ENCODE data around the gene RDH12.

The RDH12 gene

GRCh38 chr14:67749341-67750084, 47.8 kb downstream of the RDH12 start:
- H3K36me3 ChIP-seq (ENCODE audit: low read depth): peaks cover 12% of the 10 kb centered on the region; the same call in 1 of the 2 replicates
- DNase-seq (ENCODE audit: low spot score) (no peak), ATAC-seq (ENCODE audit: low read depth) (no peak)
- no peaks in the 10 kb centered on the region for H3K9me3 ChIP-seq (ENCODE audit: severe bottlenecking)
- H3K4me3 ChIP-seq (ENCODE audit: severe bottlenecking): no peak overlapping the region
- H3K27ac ChIP-seq (ENCODE audit: poor library complexity, severe bottlenecking): no peak overlapping the region
- H3K27me3 ChIP-seq (ENCODE audit: insufficient read depth, poor library complexity, severe bottlenecking): no peaks in the 10 kb centered on the region
- no peaks in the 10 kb centered on the region for H3K4me1 ChIP-seq (ENCODE audit: insufficient read depth, poor library complexity, severe bottlenecking)
- TF ChIP-seq CTCF (IDR thresholded peaks at IDR 0.05; ENCODE audit: poor library complexity, severe bottlenecking): no peak

DNA sequence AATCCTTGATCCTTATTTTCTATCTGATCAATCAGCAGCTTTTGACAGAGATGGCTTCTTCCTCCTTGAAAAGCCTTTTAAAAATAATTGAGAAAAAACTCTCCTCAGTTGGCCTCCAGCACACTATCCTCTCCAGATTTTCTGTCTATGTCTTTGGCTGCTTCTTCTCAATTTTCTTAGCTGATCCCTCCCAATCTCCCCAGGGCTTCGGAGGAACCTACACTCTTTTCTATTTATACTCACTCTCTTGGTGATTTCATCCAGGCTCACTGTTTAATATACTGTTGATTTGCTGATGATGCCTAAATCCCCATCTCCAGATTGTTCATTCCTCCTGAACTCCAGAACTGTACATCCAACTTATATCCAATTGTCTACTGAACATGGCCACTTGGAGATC, 54.8 kb downstream of the RDH12 start:
- Histone ChIP-seq H3K9me3 (ENCODE audit: severe bottlenecking) (no peaks in the 10 kb centered on the region), H3K4me1 (ENCODE audit: insufficient read depth, poor library complexity, severe bottlenecking) (no peaks in the 10 kb centered on the region), H3K27me3 (ENCODE audit: insufficient read depth, poor library complexity, severe bottlenecking) (no peaks in the 10 kb centered on the region), H3K4me3 (ENCODE audit: severe bottlenecking) (no peak overlapping the region), H3K36me3 (ENCODE audit: low read depth) (peaks cover 7% of the 10 kb centered on the region; the same call in 1 of the 2 replicates), H3K27ac (ENCODE audit: poor library complexity, severe bottlenecking) (no peak overlapping the region)
- no peak for DNase-seq (ENCODE audit: low spot score)
- no peak for ATAC-seq (ENCODE audit: low read depth)
- TF ChIP-seq CTCF (IDR thresholded peaks at IDR 0.05; ENCODE audit: poor library complexity, severe bottlenecking): no peak

- TF ChIP-seq CTCF (IDR thresholded peaks at IDR 0.05; ENCODE audit: poor library complexity, severe bottlenecking): no peak
- Histone ChIP-seq H3K27me3 (ENCODE audit: insufficient read depth, poor library complexity, severe bottlenecking) (no peaks in the 10 kb centered on the region), H3K9me3 (ENCODE audit: severe bottlenecking) (no peaks in the 10 kb centered on the region), H3K4me1 (ENCODE audit: insufficient read depth, poor library complexity, severe bottlenecking) (no peaks in the 10 kb centered on the region), H3K4me3 (ENCODE audit: severe bottlenecking) (no peak overlapping the region), H3K27ac (ENCODE audit: poor library complexity, severe bottlenecking) (no peak overlapping the region), H3K36me3 (ENCODE audit: low read depth) (peaks cover 3% of the 10 kb centered on the region; the same call in 1 of the 2 replicates)
- DNase-seq (ENCODE audit: low spot score) (no peak), ATAC-seq (ENCODE audit: low read depth) (no peak)
These were observed 55.5 kb downstream of the RDH12 start for GRCh38 chr14:67757175-67757574.

DNA sequence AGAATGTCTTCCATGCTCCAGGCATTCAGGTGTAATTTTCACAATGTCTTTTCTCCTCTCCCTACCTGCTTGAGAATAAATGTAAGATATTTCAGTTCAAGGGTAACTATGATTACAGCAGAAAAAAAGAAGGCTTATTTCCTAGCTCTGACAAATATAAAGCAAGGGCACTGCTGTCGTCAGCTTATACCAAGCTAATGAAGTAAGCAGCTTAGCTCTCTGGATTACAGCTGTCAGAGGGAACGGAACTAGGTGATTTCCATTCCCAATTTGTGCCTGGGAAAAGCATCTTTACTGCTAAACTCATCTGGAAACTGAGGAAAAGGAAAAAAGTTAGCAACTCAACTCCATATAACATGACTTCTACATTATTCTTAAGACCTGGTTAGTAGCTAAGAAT, 58.2 kb downstream of the RDH12 start:
- Histone ChIP-seq H3K9me3 (ENCODE audit: severe bottlenecking) (no peaks in the 10 kb centered on the region), H3K27ac (ENCODE audit: poor library complexity, severe bottlenecking) (no peak overlapping the region), H3K4me3 (ENCODE audit: severe bottlenecking) (no peak overlapping the region), H3K27me3 (ENCODE audit: insufficient read depth, poor library complexity, severe bottlenecking) (no peaks in the 10 kb centered on the region), H3K4me1 (ENCODE audit: insufficient read depth, poor library complexity, severe bottlenecking) (no peaks in the 10 kb centered on the region), H3K36me3 (ENCODE audit: low read depth) (peaks cover 18% of the 10 kb centered on the region)
- TF ChIP-seq CTCF (IDR thresholded peaks at IDR 0.05; ENCODE audit: poor library complexity, severe bottlenecking): no peak
- ATAC-seq (ENCODE audit: low read depth): no peak
- DNase-seq (ENCODE audit: low spot score): no peak

DNA sequence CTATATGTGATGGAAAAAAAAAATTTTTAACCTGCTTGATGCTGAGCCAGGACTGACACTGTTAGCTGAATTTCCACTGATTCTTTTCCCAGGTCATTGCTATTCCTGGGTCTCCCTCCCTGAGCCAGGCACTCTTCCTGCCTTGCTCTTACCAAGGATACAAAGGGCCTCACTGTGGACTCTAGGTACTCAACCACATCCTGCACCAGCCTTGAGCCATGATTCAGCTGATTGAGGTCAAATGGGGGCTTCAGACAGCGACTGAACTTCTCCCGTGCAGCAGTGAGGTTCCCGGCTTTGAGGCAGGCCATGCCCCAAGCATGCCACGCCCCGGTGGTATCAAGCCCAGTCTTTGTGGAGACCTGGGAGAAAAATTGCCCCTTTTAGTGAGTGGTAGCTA, 60.4 kb downstream of the RDH12 start:
- Histone ChIP-seq H3K27ac (ENCODE audit: poor library complexity, severe bottlenecking) (no peak overlapping the region), H3K4me1 (ENCODE audit: insufficient read depth, poor library complexity, severe bottlenecking) (no peaks in the 10 kb centered on the region), H3K9me3 (ENCODE audit: severe bottlenecking) (no peaks in the 10 kb centered on the region), H3K27me3 (ENCODE audit: insufficient read depth, poor library complexity, severe bottlenecking) (no peaks in the 10 kb centered on the region), H3K36me3 (ENCODE audit: low read depth) (peaks cover 33% of the 10 kb centered on the region), H3K4me3 (ENCODE audit: severe bottlenecking) (no peak overlapping the region)
- TF ChIP-seq CTCF (IDR thresholded peaks at IDR 0.05; ENCODE audit: poor library complexity, severe bottlenecking): no peak
- ATAC-seq (ENCODE audit: low read depth): no peak
- no peak for DNase-seq (ENCODE audit: low spot score)
